ENCODE data around the gene HES5.

HES5 gene

DNA sequence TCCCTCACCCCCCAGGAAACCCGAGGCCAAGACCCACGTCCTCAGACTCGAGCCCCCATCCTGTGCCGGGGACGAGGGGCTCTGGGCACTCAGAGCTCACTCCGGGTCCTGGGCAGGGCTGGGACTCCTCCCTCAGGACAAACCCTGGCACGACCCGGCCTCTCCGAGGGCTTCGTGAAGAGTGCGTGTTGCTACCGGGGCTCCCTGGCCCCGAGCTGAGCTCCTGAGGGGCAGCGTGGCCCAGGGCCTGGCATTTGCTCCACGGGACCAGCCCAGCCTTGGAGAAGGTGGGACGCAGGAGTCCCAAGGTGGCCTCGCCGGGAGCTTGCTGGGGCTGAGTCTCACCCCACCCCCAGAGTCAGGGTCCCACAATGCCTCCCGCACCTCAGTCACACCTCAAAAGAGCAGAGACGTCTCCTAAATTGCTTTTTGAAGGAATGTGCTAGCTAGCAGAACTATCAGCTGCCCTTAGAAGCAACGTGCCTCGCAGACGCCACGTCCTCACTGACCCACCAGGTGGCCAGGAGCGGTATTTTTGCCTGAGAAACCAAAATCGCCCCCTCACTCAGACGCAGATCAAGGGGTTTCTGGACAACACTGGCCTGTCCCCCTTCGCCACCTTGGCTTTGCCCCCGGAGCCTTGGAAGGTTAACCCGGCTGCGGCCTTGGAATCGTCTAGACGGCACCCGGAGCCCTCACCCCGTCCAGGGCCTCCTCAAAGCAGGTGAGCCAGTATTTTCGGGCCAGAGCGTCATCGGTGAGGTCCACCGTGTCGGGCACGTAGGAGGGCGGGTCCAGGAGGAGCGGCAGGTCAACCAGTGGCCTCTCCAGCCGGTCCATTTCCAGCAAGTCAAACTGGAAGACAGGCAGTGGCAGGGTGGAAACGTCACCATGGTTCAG, 14.9 kb downstream of the HES5 start:
- DNase-seq: no peak

DNA sequence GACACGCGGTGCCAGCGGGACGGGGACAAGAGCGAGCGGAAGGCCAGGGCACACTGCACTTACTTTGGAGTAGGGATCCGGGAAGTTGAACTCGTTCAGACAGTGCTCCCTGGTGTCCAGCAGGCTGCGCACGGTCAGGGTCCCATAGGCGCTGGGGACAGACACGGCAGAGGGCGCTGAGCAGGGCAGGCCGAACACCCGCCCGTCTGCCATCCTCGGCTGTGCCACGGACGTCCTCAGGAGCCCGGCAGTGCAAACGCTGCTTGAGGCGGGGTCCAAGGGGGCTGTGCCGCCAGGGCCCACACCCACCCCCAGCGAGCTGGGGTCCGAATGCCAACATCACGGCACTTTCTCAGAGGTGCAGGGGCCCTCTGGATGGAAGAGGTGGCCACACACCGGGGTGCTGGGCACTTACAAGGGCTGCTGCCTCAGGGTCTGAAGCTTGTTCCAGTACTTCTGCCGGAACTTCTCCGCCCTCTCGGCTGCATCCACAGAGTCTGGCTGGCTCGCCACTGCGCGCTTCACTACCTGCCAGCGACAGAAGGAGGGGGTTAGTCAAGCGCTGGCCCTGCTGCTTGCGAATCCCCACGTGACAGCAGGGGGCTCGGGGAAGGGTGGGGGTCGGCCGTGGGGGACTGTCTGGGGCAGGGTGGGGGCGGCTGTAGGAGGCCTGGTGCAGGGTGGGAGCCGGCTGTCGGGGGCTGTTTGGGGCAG, 16.0 kb downstream of the HES5 start:
- no peak for DNase-seq

DNA sequence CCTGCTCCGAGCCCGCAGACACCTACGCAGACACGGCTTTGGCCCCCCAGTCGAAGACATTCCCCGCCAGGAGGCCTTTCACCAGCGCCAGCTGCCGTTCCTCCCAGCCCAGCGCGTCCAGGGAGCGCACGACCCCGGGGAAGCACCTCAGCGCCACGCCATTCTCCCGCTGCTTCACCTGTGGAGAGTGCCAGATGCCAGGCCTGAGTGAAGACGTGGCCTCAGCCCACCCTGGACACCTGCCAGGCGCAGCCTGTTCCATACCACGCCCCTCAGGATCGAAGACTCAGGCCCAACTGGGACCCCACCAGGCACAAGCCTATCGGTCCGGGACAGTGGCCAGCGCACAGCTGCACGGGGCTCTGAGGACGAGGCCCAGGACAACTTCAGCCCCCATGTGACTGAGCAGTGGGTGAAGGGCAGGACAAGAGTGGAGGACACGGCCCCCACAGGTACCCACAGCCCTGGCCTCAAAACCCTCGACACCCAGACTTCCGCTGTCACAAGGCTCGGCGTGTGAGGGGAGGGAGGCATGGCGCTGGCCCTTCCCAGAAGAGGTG, 17.1 kb downstream of the HES5 start:
- DNase-seq: no peak

DNA sequence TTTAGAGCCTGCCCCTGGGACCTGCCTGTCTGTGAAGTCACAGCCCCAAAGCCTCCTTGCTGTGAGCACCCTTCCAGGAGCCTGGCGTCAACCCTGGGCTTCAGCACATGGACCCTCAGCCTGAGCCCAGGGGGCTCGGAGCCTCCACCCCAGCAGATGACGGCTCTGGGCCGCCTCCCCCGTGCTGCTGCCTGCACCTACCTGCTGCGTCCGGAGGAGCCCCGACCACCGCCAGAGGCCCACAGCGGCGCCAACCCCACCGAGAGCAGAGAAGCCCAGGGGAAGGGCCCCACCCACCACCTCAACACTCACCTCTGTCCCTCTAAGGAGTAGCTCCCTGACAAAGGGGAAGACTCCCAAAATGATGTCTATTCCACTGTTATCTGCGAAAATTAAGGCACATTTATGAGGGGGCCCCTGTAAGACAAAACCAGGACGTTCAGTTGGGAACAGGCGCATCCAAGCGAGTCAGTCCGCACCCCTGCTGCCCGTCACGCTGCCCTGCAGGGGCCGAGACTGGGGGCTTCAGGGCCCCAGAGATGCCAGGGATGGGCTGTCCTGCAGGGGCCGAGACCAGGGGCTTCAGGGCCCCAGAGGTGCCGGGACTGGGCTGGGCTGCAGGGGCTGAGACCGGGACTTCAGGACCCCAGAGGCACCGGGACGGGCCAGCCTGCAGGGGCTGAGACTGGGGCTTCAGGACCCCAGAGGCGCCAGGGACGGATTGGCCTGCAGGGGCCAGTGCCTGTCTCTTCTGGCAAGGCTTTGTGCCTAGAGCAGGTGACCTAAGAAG, 19.5 kb downstream of the HES5 start:
- DNase-seq: no peak

DNA sequence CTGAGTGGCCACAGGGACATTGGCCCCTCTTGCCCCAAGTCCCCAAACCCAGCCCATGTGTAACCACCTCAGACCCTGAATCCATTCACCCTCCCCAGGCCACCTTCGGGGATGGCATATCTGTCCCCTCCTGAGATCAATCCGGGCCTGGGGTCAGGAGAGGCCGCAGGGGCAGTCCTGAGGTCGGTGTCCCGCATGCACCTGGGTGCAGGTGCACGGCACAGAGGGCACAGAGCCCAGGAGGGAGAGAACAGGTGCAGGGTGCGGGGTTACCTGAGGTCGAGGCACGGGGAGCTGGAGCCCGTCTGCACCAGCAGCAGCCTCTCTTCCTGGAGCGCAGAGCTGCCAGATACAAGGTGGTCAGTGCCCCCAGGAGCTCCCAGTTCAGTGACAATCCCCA, 20.5 kb downstream of the HES5 start:
- DNase-seq: no peak

DNA sequence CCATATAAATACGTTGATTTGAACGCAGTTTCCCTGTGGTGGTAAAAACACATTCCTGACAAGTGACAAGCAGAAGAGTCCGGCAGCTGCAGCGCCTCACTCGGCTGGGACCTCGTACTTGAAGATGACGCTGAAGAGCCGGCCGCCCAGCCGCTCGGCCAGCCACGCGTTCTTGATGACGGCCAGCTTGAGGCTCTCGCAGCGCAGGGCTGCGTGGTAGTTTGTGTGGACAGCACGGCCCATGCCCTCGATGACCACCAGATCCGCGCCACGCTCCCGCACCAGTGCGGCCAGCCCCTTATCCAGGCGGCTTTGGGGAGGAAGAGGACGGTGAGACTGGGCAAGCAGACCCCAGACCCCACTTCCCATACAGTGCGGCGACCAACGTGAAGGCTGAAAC, 21.3 kb downstream of the HES5 start:
- no peak for DNase-seq

DNA sequence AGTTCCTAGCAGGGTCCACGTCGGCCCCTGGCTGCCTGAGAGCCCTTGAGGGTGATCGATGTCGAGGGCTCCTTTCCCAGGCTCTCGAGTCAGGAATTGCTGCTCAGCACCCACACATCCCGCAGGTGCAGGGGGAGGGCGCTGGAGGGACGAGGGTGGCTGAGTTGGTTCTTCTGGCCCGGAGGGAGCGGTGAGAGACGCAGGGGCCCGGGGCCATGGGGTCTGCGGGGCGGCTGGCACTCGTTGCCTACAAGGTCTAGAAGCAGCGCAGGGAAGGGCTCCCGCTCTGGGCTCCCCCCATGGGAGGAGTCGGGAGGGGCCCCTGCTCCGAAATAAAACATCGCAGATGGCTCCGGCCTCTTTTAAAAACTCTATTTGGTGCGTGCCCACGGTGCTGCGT, 21.9 kb downstream of the HES5 start:
- no peak for DNase-seq

DNA sequence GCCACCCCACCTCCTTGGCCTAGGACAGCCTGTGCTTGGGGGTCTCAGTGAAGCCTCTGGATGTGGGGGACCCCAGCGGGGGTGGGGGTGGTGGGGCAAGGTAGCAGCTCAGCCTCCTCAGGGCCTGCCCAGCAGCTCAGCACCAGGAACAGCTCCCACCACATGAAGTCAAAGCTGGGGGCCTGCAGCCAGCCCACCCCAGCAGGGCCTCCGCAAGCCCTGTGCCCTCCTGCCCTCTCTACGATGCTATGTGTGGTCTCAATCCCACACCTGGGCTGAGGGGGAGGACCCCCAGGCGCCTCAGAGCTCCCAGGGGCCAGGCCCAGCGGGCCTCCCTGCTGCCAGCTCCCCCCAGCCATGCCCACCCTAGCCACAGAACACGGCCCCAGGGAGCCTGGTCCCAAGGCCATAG, 22.3 kb downstream of the HES5 start:
- DNase-seq: no peak

DNA sequence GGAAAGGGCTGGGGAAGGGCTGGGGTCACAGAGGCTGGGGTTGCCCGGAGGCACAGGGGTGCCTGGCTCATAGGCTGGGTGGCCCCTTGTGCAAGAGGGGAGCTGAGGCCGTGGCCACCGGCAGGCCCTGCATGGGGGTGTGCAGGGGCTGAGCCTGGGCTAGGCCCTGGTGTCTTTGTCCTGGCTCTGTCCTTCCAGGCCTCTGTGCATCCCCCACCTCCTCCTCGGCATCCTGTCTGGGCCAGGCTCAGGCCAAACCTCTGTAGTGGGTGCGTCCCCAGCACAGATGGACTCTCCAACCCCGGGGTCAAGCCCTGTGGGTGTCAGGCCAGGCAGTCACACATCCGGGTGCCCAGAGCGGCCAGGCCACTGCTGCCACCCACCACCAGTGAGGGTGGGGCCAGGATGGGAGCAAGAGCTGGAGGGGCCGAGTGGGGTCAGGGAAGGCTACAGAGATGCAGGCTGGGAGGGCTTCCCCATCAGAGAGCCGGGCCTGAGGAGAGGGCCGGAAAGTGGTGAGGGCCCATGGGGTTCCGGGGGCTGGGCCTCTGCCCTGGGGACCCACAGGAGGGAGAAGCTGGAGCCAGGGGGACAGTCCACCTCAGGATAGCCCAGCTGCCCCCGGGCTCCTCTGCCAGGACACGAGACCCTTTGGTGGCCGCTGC, 23.0 kb downstream of the HES5 start:
- DNase-seq: no peak

DNA sequence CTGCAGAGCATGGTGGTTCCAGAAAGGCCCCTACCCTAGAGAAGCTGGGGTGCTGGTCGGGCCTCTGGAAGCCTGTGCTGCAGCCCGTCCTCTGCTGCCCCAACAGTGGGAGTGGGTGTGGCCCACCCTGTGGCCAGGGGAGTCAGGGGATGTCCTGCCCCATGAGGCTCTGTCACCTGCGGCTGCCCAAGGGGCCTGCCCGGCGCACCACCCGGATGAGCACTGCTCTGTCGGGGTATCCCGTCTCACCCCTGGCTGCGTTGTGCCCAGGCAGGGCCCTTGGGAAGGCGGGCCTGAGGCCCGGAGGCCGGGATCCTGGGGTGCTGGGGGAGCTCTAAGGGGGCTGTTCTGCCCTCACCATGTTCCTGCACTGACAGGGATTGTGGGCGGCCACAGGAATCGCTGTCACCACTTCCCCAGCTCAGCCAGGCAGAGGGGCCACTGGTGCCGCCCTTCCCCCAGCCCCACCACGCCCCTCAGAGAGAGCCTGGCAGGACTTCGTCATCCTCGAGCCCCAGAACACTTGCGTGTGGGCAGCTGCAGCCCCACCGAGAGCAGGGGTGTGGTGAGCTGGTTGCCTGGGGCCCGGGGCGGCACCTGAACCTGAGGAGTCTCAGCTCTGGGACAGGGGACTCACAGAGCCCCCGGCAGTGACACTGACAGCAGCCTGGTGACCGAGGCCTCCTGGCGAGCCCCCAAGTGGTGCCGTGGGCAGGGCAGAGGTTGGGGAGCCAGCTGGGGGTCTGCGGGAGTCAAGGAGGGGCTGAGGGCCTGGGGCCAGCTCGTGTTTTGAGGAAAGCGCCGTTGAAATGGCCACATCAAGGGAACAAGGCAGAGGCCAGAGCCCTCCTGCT, 23.8 kb downstream of the HES5 start:
- no peak for DNase-seq

DNA sequence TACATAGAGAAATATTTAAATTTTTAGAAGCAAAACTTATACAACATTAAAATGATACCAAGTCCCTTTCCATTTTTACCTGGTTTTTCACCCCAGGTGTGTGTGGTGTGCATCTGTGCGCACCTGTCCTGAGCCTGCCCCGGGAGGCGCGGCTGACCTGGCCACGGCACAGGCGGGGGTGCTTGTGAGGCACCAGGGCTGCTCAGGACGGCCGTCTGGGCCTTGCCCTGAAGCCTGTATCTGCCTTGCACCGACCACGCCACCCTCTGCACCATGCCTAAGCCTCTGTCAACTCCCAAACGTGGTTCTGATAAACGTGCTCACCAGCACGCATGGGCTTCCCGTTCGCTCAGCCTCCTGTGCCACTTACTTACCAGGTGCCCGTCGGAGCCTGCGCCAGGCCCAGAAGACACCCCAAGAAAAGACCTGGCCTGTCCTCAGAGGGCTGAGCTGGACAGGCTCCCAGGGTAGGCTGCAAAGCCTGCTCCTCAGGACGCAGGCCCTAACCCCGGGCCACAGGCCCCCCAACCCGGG, 24.5 kb downstream of the HES5 start:
- no peak for DNase-seq

DNA sequence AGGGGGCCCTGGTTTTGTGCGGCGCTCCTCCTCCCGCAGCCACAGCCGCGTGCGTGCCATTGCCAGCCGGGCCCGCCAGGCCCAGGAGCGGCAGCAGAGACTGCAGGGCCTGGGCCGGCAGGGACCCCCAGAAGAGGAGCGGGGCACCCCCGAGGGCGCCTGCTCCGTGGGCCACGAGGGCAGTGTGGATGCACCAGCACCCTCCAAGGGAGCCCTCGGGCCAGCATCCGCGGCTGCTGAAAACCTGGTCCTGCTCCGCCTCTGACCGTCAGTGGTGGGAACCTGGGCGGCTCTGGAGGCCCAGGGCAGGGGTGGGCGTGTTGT, 25.2 kb downstream of the HES5 start:
- DNase-seq: no peak

DNA sequence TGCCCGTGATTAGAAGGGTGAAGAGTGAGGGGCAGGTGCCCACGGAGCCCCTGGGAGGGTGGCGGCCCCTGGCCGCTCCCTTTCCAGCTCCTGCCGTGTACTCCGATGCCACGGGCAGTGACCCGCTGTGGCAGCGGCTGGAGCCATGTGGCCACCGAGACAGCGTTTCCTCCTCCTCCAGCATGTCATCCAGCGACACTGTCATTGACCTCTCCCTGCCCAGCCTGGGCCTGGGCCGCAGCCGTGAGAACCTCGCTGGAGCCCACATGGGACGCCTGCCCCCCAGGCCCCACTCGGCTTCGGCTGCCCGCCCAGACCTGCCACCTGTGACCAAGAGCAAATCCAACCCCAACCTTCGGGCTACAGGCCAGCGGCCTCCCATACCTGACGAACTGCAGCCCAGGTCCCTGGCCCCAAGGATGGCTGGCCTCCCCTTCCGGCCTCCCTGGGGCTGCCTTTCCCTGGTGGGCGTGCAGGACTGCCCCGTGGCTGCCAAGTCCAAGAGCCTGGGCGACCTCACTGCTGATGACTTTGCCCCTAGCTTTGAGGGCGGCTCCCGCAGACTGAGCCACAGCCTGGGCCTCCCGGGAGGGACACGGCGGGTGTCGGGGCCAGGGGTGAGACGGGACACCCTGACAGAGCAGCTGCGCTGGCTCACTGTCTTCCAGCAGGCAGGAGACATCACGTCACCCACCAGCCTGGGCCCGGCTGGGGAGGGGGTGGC, 25.7 kb downstream of the HES5 start:
- no peak for DNase-seq

DNA sequence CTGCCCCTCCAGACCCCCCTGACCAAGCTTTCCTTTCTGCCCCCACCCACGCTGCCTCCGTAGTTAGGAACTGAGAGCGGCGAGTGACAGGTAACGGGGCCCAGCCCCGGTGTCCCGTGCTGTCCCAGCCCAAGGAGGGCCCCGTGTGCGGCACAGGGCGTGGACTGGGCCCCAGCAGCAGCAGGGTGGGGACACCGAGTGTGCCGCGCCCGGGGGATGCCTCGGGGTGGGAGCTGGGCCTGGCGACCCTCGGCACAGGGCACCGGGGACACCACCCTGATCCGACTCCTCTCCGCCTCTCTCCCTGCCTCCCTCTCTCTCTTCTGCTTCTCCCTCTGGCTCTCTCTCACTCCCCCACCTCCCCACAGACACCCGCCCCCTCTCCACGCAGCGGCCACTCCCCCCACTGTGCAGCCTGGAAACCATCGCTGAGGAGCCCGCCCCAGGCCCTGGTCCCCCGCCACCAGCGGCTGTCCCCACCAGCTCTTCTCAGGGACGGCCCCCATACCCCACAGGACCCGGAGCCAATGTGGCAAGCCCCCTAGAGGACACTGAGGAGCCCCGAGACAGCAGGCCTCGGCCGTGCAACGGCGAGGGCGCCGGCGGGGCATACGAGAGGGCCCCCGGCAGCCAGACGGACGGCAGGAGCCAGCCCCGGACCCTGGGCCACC, 26.4 kb downstream of the HES5 start:
- DNase-seq: no peak

DNA sequence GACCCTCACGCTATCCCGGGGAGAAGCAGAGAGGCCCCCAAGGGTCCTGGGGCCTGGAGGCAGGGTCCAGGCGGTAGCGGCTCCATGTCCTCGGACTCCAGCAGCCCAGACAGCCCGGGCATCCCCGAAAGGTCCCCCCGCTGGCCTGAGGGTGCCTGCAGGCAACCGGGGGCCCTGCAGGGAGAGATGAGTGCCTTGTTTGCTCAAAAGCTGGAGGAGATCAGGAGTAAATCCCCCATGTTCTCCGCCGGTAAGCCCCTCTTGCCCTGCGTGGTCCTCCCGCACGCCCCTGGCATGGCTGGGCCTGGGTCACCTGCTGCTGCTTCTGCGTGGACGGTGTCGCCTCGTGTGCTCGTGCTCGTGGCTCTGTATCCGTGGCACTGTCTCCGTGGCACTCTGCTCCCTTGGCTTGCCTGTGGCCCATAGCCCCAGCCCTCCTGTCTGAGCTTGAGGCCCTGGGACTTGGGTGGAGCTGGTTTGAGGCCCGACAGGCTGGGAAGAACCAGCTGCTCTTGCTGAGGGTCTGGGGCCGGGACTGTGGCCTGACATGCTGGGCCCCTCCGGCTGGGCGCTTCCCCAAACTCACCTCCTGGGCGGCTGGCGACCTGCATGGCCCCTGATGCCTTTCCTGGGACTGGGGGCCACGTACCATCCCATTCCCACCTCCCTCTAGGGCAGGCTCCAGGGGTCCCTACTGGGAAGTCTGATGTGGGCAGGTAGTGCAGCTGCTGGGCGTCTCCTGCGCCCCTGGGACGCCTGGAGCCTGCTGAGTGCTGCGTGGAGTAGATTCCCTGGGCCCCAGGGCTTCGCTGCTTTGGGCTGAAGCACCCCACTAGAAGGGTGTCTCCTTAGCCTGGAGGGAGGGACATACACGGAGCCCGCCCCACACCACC, 27.2 kb downstream of the HES5 start:
- DNase-seq: no peak

DNA sequence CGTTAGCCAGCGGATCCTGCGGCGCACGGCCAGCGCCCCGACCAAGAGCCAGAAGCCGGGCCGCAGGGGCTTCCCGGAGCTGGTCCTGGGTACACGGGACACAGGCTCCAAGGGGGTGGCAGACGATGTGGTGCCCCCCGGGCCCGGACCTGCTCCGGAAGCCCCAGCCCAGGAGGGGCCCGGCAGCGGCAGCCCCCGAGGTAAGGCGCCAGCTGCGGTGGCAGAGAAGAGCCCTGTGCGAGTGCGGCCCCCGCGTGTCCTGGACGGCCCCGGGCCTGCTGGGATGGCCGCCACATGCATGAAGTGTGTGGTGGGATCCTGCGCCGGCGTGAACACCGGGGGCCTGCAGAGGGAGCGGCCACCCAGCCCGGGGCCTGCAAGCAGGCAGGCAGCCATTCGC, 27.9 kb downstream of the HES5 start:
- DNase-seq: no peak

DNA sequence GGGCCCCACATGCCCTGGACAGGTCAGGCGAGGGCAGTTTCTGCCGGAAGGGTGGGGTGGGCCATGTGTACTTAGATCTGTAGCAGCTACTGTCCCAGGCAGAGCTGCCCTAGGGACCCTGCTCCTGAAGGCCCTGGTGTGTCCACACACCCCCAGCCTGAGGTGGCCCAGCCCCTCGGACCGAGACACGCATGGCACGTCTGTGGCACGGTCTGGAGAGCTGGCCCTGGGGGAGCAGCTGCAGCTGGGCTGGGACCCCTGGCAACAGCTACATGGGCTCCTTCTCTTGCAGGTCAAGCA, 28.3 kb downstream of the HES5 start:
- DNase-seq: no peak

DNA sequence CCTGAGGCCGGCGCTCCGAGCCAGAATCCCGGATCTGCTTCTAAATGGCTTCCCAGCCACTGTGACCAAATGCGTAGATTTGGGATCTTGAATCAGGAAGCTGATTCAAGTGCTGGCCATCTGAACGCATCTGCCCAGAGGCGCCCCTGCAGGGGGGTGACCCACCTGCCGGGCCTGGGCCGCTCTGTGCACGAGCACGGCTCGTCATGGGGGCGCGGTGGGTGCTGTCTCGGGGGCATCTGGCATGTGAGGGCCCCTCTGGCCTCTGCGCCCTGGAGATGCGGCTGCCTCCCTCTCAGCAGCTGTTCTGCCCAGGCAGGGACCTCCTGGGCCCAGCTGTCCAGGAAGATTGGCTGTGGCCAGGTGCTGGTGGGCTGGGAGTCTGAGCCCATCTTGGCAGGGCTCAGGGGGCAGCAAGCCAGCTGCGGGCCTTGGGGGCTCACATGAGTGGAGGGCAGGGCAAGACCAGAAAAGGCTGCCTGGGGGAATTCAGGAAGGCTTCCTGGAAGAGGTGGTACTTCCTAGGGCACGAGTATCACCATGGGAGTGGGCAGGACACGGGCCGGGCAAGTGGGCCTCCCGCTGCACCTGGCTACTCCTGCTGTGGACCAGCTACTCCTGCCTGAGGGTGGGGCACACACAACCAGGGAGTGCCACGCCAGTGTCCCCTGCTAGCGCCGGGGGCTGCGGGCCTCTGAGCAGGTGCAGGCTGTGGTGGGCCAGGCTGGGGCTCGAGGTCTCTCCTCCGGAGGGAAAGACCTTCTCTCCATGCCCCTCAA, 28.8 kb downstream of the HES5 start:
- DNase-seq: no peak

Measured in activated T-cell treated with anti-CD3 and anti-CD28 coated beads for 4 hours (primary cell).